ENCODE measurements around the gene MKX. TPM values are rescaled to one million over a fixed set of nuclear protein-coding genes. Genes with fewer than 3 reads are reported as not detected.

The MKX gene
- total RNA-seq, 6 experiments from 2014 or later: 0.29 to 2.1 (median 0.66) TPM

DNA sequence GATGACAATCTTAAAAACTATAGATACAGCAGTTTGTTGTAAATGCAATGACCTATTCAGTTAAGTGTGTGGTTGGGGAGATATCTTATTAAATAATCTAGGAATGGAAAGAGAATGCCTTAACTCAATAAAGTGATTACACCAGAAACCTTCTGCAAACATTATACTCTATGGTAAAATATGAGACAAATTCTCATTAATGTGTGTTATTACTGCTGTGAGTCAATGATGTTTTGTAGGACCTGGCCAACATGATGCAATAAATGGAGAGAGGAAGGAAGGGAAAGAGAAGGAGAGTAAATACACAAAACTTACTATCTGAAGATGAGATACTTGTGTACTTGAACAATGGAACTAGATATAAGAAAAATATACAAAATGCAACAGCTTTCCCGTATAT, 25.1 kb downstream of the MKX start:
- intact Hi-C loops (cut with DNase I): no loop called here
- no peaks in the 10 kb centered on the region for H3K9me3 ChIP-seq
- TF ChIP-seq POLR2A (IDR thresholded peaks at IDR 0.05): no peak
- TF ChIP-seq, protein P1, sequence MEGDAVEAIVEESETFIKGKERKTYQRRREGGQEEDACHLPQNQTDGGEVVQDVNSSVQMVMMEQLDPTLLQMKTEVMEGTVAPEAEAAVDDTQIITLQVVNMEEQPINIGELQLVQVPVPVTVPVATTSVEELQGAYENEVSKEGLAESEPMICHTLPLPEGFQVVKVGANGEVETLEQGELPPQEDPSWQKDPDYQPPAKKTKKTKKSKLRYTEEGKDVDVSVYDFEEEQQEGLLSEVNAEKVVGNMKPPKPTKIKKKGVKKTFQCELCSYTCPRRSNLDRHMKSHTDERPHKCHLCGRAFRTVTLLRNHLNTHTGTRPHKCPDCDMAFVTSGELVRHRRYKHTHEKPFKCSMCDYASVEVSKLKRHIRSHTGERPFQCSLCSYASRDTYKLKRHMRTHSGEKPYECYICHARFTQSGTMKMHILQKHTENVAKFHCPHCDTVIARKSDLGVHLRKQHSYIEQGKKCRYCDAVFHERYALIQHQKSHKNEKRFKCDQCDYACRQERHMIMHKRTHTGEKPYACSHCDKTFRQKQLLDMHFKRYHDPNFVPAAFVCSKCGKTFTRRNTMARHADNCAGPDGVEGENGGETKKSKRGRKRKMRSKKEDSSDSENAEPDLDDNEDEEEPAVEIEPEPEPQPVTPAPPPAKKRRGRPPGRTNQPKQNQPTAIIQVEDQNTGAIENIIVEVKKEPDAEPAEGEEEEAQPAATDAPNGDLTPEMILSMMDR (IDR thresholded peaks at IDR 0.05): no peak
- H3K27me3 ChIP-seq: no peaks in the 10 kb centered on the region
- ATAC-seq: no peak
- H3K4me3 ChIP-seq: no peak overlapping the region
- H3K27ac ChIP-seq: no peak overlapping the region
- WGBS (ENCODE audit: insufficient coverage, low coverage, low lambda C conversion rate, missing lambda C conversion rate): 89% methylated on average over 1 of the region's 1 CpG
- no peaks in the 10 kb centered on the region for H3K4me1 ChIP-seq
- H3K36me3 ChIP-seq: no peaks in the 10 kb centered on the region
- no peak for DNase-seq

DNA sequence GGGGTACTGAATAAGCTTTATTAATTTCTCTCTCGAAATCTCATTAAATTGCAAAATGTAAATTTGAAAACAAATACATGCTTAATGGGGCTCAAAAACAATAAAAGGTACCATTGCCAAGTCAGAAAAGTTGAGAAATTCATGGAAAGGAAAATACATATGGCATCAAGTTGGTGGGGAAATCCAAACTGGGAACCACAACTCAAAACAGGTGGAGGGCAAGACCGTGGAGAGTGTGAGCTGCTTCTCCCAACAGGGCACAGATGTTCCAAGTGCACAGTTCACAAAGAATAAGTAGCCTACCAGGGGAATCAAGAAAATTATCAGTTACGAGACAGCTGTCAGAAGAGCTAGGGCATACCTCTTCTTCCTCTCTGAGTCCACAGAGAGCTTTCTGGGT, 26.6 kb downstream of the MKX start:
- TF ChIP-seq POLR2A (IDR thresholded peaks at IDR 0.05): no peak
- TF ChIP-seq, protein P1 (IDR thresholded peaks at IDR 0.05): no peak
- H3K27me3 ChIP-seq: no peaks in the 10 kb centered on the region
- WGBS (ENCODE audit: insufficient coverage, low coverage, low lambda C conversion rate, missing lambda C conversion rate): 72% methylated on average over 3 of the region's 3 CpGs
- H3K27ac ChIP-seq: no peak overlapping the region
- intact Hi-C loops (cut with DNase I): no loop called here
- no peaks in the 10 kb centered on the region for H3K36me3 ChIP-seq
- no peaks in the 10 kb centered on the region for H3K9me3 ChIP-seq
- DNase-seq: no peak
- H3K4me1 ChIP-seq: no peaks in the 10 kb centered on the region
- H3K4me3 ChIP-seq: no peak overlapping the region
- no peak for ATAC-seq

DNA sequence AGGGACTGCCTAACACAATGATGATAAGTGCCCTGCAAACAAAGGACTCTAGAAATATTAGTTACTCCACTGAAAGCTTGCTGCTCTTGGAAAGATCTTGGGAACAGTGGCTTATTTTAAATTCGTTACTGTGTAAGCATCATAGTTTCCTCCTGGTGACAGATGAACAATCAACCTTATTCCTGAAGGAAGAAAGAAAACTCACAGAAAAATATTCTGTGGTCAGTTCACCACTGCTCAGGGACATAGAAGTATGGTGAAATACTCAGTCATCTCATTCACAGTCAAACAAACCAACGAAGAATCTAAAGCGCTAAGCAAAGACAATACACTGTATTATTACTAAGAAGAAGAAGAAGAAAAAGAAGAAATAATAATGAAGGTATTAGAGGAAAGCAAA, 27.8 kb downstream of the MKX start:
- no peak overlapping the region for H3K27ac ChIP-seq
- H3K9me3 ChIP-seq: no peaks in the 10 kb centered on the region
- H3K36me3 ChIP-seq: no peaks in the 10 kb centered on the region
- intact Hi-C loops (cut with DNase I): no loop called here
- no peaks in the 10 kb centered on the region for H3K4me1 ChIP-seq
- no peak overlapping the region for H3K4me3 ChIP-seq
- DNase-seq: no peak
- 85% methylated on average over 2 of the region's 3 CpGs for WGBS (ENCODE audit: insufficient coverage, low coverage, low lambda C conversion rate, missing lambda C conversion rate)
- TF ChIP-seq, protein P1 (IDR thresholded peaks at IDR 0.05): no peak
- no peak for TF ChIP-seq POLR2A (IDR thresholded peaks at IDR 0.05)
- H3K27me3 ChIP-seq: no peaks in the 10 kb centered on the region
- ATAC-seq: no peak

DNA sequence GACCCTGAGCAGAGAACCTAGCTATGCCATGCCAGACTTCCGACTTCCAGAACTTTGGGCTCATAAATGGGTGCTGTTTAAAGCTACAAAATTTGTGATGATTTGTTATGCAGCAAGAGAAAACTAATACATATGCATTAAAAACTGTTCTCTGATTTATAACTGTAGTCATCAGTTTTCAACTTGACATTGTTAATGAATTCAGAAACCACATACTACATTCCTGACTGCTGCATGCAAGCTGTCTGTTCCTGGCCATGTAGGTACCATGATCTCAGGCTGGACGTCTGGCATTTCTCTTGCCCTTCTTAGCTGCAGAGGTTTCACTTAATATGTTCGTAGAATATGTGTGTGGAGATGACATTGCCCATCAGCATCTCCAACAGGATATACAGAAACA, 28.4 kb downstream of the MKX start:
- DNase-seq: no peak
- H3K27me3 ChIP-seq: no peaks in the 10 kb centered on the region
- no peak overlapping the region for H3K4me3 ChIP-seq
- WGBS (ENCODE audit: insufficient coverage, low coverage, low lambda C conversion rate, missing lambda C conversion rate): 62% methylated on average over 3 of the region's 3 CpGs
- ATAC-seq: no peak
- no peaks in the 10 kb centered on the region for H3K36me3 ChIP-seq
- H3K27ac ChIP-seq: no peak overlapping the region
- no peaks in the 10 kb centered on the region for H3K9me3 ChIP-seq
- intact Hi-C loops (cut with DNase I): no loop called here
- TF ChIP-seq POLR2A (IDR thresholded peaks at IDR 0.05): no peak
- TF ChIP-seq, protein P1 (IDR thresholded peaks at IDR 0.05): no peak
- H3K4me1 ChIP-seq: no peaks in the 10 kb centered on the region

DNA sequence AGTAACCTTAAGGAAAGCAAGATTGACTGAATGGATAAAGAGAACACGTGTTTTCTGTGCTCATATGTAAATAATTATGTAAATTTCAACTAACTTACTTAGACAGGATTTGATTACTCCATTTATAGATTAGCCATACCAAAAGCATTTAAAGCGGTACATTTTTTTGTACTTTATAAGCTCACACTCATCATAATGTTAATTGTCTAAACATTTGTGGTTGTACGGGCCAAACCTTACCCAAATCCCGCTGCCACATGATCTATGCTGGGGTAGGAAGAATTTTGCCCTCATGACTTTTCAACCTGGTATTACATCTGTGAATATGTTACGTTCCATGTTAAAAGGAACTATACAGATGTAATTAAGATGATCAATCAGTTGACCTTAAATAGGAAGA, 29.1 kb downstream of the MKX start:
- no peak overlapping the region for H3K4me3 ChIP-seq
- ATAC-seq (no peak), DNase-seq (no peak)
- WGBS (ENCODE audit: insufficient coverage, low coverage, low lambda C conversion rate, missing lambda C conversion rate): 66% methylated on average over 4 of the region's 5 CpGs
- no peaks in the 10 kb centered on the region for H3K27me3 ChIP-seq
- no peak for TF ChIP-seq POLR2A (IDR thresholded peaks at IDR 0.05)
- TF ChIP-seq, protein P1 (IDR thresholded peaks at IDR 0.05): no peak
- intact Hi-C loops (cut with DNase I): no loop called here
- H3K4me1 ChIP-seq: no peaks in the 10 kb centered on the region
- H3K36me3 ChIP-seq: no peaks in the 10 kb centered on the region
- no peaks in the 10 kb centered on the region for H3K9me3 ChIP-seq
- H3K27ac ChIP-seq: no peak overlapping the region

All from right lobe of liver (tissue), 6 donors.